AG10803 (cell line): ENCODE results near the gene BID.

Experiments
- DNase-seq: peaks from one replicate; pipeline ENCODE4 v3.0.0; 2010; ENCODE audit warnings: low read depth
- H3K4me3 ChIP-seq: 2 replicates; pipeline ENCODE4 v1.5.1; 2011; ENCODE audit warnings: mild to moderate bottlenecking, low read length, control low read depth
- TF ChIP-seq, protein P1 (sequence below): conservative IDR thresholded peaks from 2 replicates; pipeline ENCODE4 v1.5.1; 2011; ENCODE audit warnings: mild to moderate bottlenecking, low read length, control low read depth, inconsistent platforms

Gene BID

DNA sequence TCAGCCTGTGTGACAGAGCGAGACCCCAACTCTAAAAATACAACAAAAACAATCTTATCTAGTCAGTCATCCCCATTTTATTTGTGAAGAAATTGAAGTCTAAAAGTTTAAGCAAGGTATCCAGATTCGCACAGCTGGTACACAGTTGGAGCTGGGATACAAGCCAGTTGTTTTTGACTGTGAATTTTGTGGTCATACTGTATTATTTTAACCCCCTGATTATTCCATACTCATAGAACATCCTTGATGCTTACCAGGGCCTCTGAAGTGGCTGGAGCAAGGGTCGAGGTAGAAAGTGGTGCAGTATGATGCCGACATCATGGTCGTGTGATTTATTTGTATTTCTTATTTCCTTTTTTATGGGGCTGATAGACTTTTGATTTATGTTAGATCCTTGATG, 50.0 kb downstream of the BID start:
- TF ChIP-seq, protein P1, sequence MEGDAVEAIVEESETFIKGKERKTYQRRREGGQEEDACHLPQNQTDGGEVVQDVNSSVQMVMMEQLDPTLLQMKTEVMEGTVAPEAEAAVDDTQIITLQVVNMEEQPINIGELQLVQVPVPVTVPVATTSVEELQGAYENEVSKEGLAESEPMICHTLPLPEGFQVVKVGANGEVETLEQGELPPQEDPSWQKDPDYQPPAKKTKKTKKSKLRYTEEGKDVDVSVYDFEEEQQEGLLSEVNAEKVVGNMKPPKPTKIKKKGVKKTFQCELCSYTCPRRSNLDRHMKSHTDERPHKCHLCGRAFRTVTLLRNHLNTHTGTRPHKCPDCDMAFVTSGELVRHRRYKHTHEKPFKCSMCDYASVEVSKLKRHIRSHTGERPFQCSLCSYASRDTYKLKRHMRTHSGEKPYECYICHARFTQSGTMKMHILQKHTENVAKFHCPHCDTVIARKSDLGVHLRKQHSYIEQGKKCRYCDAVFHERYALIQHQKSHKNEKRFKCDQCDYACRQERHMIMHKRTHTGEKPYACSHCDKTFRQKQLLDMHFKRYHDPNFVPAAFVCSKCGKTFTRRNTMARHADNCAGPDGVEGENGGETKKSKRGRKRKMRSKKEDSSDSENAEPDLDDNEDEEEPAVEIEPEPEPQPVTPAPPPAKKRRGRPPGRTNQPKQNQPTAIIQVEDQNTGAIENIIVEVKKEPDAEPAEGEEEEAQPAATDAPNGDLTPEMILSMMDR: no peak
- peak; percentile 42 for DNase-seq
- H3K4me3 ChIP-seq: no peak overlapping the region

DNA sequence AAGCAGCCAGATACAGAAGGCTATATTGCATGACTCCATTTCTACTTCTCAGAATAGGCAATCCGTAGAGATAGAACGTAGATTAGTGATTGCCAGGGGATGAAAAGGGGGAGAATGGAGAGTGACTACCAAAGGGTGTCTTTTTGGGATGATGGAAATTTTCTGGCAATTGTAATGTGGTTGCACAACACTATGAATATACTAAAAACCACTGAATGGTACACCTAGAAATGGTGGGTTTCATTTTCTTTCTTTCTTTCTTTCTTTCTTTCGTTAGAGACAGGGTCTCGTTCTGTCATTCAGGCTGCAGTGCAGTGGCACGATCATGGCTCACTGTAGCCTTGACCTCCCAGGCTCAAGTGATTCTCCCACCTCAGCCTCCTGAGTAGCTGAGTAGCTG, 54.4 kb downstream of the BID start:
- DNase-seq: no peak
- TF ChIP-seq, protein P1: no peak
- H3K4me3 ChIP-seq: no peak overlapping the region

DNA sequence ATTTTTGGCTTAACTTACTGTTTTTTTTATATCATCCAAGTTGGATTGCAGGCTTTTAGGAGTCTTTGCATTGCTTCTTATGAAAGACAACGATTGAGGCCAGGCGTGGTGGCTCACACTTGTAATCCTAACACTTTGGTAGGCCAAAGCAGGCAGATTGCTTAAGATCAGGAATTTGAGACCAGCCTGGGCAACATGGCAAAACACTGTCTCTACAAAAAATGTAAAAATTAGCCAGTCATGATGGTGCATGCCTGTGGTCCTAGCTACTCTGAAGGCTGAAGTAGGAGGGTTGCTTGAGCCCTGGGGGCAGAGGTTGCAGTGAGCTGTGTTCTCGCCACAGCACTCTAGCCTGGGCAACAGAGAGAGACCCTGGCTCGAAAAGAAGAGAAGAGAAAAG, 56.6 kb downstream of the BID start:
- peak; percentile 90 for DNase-seq
- TF ChIP-seq, protein P1: no peak
- no peak overlapping the region for H3K4me3 ChIP-seq

DNA sequence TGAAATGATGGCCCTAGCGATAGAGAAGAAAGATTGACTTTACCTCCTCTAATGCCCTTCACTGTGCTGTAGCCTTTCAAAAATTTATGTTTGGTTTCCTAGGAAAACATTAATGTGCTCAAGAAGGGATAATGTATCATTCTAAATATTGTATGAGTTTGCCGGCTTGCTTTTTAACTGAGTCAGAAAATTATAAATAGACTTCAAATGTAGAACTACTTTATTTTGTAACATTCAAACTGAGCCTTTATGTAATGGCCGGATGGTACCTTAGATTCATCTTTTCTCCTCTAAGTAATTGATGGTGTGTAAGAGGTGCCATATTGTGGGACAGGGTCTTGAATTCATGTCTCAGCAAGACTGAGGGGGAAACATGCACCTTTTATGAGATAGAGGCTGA, 57.7 kb downstream of the BID start:
- DNase-seq: no peak
- TF ChIP-seq, protein P1: no peak
- H3K4me3 ChIP-seq: no peak overlapping the region

DNA sequence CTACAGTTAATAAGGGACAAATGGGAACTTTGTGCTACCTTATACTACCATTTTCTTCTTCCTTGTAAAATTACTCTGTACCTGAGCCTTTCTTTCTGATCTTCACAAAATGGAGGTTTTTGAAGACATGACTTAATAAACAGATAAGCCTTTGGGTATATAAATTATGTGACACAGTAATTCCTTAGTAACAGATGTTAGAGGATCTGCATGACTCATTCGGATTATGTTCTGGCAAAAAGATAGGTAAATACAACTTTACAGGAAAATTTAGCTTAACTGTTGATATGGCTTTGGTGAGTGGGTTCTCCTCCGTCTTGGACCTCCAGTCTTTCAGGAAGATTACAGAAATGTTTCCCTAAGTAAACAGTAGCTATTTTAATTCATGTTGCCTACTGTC, 61.8 kb downstream of the BID start:
- TF ChIP-seq, protein P1: no peak
- peak; percentile 23 for DNase-seq
- H3K4me3 ChIP-seq: no peak overlapping the region

DNA sequence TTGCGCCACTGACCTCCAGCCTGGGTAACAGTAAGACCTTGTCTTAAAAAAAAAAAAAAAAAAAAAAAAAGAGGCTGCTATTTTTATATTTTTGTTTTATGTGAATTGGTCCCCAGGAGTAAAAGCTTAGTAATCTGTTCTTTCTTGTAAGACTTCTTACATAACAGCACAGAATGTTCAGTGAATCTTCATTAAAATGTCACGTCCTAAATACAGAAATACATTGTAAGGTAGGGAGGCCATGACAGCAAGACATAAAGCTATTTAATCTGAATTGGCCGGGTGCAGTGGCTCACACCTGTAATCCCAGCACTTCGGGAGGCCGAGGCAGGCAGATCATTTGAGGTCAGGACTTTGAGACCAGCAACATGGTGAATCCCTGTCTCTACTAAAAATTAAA, 64.2 kb downstream of the BID start:
- H3K4me3 ChIP-seq: no peak overlapping the region
- TF ChIP-seq, protein P1: no peak
- no peak for DNase-seq

DNA sequence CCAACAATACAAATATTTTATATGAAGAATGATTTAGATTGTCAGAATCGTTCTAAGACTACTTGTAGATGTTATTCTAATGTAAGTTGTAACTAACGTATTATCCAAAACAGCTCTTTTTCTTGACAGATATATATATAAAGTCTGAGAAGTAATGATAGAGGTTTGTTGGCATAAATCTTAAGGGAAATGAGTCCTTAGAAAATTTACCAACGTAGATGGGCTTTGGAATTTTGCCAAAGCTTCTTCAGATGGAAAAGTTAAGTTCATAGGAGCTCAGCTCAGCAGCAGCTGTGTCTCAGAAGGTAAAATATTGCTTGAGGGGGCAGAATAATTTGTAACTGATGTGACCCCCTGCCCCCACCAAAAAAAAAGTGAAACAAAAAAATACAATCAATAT, 66.7 kb downstream of the BID start:
- peak overlapping the region; percentile 59 for H3K4me3 ChIP-seq
- TF ChIP-seq, protein P1: no peak
- peak; percentile 17 for DNase-seq
